Neuron (in vitro differentiated cells): ENCODE data around the gene RGS14.

Experiments used
- H2AFZ ChIP-seq: one replicate; pipeline ENCODE4 v1.6.1; 2013; ENCODE audit warnings: low read depth, mild to moderate bottlenecking, inconsistent platforms, low read length, moderate library complexity
- H3K27me3 ChIP-seq: one replicate; pipeline ENCODE4 v1.6.1; 2013; ENCODE audit warnings: low read length; ENCODE audit not compliant: insufficient read depth
- H3K36me3 ChIP-seq: one replicate; pipeline ENCODE4 v1.6.1; 2013; ENCODE audit warnings: low read length; ENCODE audit not compliant: insufficient read depth
- H3K4me1 ChIP-seq: one replicate; pipeline ENCODE4 v1.6.1; 2013; ENCODE audit warnings: low read length; ENCODE audit not compliant: insufficient read depth
- H3K4me3 ChIP-seq: 2 replicates; pipeline ENCODE4 v1.5.1; 2013; ENCODE audit warnings: mild to moderate bottlenecking, low read length, moderate library complexity
- H3K9me3 ChIP-seq: one replicate; pipeline ENCODE4 v1.6.1; 2013; ENCODE audit warnings: low read length

Gene RGS14

GRCh38 chr5:177390363-177391300 is 32.9 kb downstream of the RGS14 start:
- H3K9me3 ChIP-seq = no peaks in the 10 kb centered on the region
- H3K27me3 ChIP-seq = peaks cover 27% of the 10 kb centered on the region
- H3K36me3 ChIP-seq = no peaks in the 10 kb centered on the region
- H3K4me3 ChIP-seq = no peak overlapping the region
- H2AFZ ChIP-seq = no peak overlapping the region
- peaks cover 5% of the 10 kb centered on the region for H3K4me1 ChIP-seq

GRCh38 chr5:177392765-177393164 is 35.0 kb downstream of the RGS14 start:
- peaks cover 5% of the 10 kb centered on the region for H3K4me1 ChIP-seq
- peaks cover 20% of the 10 kb centered on the region for H3K27me3 ChIP-seq
- no peak overlapping the region for H3K4me3 ChIP-seq
- no peak overlapping the region for H2AFZ ChIP-seq
- H3K36me3 ChIP-seq = no peaks in the 10 kb centered on the region
- no peaks in the 10 kb centered on the region for H3K9me3 ChIP-seq

- H3K4me1 ChIP-seq = peaks cover 5% of the 10 kb centered on the region
- no peak overlapping the region for H3K4me3 ChIP-seq
- no peaks in the 10 kb centered on the region for H3K9me3 ChIP-seq
- H3K36me3 ChIP-seq = no peaks in the 10 kb centered on the region
- H2AFZ ChIP-seq = no peak overlapping the region
- peaks cover 20% of the 10 kb centered on the region for H3K27me3 ChIP-seq
Observed at GRCh38 chr5:177393206-177393765, 35.6 kb downstream of the RGS14 start.

GRCh38 chr5:177393990-177394389 is 36.3 kb downstream of the RGS14 start:
- Histone ChIP-seq H3K4me3 (no peak overlapping the region), H3K9me3 (no peaks in the 10 kb centered on the region), H3K36me3 (no peaks in the 10 kb centered on the region), H2AFZ (no peak overlapping the region), H3K27me3 (peaks cover 15% of the 10 kb centered on the region), H3K4me1 (peaks cover 5% of the 10 kb centered on the region)

GRCh38 chr5:177396078-177396477 is 38.4 kb downstream of the RGS14 start:
- H3K4me3 ChIP-seq = no peak overlapping the region
- no peaks in the 10 kb centered on the region for H3K36me3 ChIP-seq
- no peaks in the 10 kb centered on the region for H3K9me3 ChIP-seq
- no peak overlapping the region for H2AFZ ChIP-seq
- no peaks in the 10 kb centered on the region for H3K4me1 ChIP-seq
- peaks cover 22% of the 10 kb centered on the region for H3K27me3 ChIP-seq

GRCh38 chr5:177396807-177397206 is 39.1 kb downstream of the RGS14 start:
- H3K9me3 ChIP-seq = no peaks in the 10 kb centered on the region
- H3K36me3 ChIP-seq = no peaks in the 10 kb centered on the region
- H2AFZ ChIP-seq = no peak overlapping the region
- peaks cover 29% of the 10 kb centered on the region for H3K27me3 ChIP-seq
- H3K4me1 ChIP-seq = no peaks in the 10 kb centered on the region
- H3K4me3 ChIP-seq = no peak overlapping the region

- Histone ChIP-seq H3K9me3 (no peaks in the 10 kb centered on the region), H2AFZ (no peak overlapping the region), H3K36me3 (no peaks in the 10 kb centered on the region), H3K4me1 (peaks cover 4% of the 10 kb centered on the region), H3K27me3 (peaks cover 40% of the 10 kb centered on the region), H3K4me3 (no peak overlapping the region)
Observed at GRCh38 chr5:177397875-177398390, 40.2 kb downstream of the RGS14 start.

GRCh38 chr5:177399997-177400868 is 42.5 kb downstream of the RGS14 start, which contains the start of gene PFN3:
PFN3 (minus strand) TSS chr5:177400661; CDS start chr5:177400576, 85 bp downstream.
- Histone ChIP-seq H3K4me1 (peaks cover 19% of the 10 kb centered on the region), H3K9me3 (no peaks in the 10 kb centered on the region), H3K4me3 (no peak within 1 kb of the TSS), H3K27me3 (peaks cover 47% of the 10 kb centered on the region), H3K36me3 (no peaks in the 10 kb centered on the region), H2AFZ (no peak within 1 kb of the TSS)

GRCh38 chr5:177402271-177403043 is 44.7 kb downstream of the RGS14 start:
- Histone ChIP-seq H3K9me3 (no peaks in the 10 kb centered on the region), H3K4me3 (peak overlapping the region; percentile 37), H2AFZ (peak overlapping the region; percentile 55), H3K4me1 (peaks cover 19% of the 10 kb centered on the region), H3K27me3 (peaks cover 48% of the 10 kb centered on the region), H3K36me3 (no peaks in the 10 kb centered on the region)

- H3K4me1 ChIP-seq = peaks cover 19% of the 10 kb centered on the region
Observed at GRCh38 chr5:177403102-177403791, 45.5 kb downstream of the RGS14 start.

GRCh38 chr5:177403792-177404640 is 46.3 kb downstream of the RGS14 start:
- Histone ChIP-seq H3K4me3 (peak overlapping the region; percentile 37), H3K27me3 (peaks cover 47% of the 10 kb centered on the region), H2AFZ (peak overlapping the region; percentile 55), H3K9me3 (no peaks in the 10 kb centered on the region), H3K4me1 (peaks cover 19% of the 10 kb centered on the region), H3K36me3 (no peaks in the 10 kb centered on the region)

More at GRCh38 chr5:177403102-177403791, 45.5 kb downstream of the RGS14 start:
- peak overlapping the region; percentile 55 for H2AFZ ChIP-seq
- peak overlapping the region; percentile 37 for H3K4me3 ChIP-seq
- peaks cover 50% of the 10 kb centered on the region for H3K27me3 ChIP-seq
- no peaks in the 10 kb centered on the region for H3K36me3 ChIP-seq
- H3K9me3 ChIP-seq = no peaks in the 10 kb centered on the region
